ENCODE results near the gene SBNO1. TPM values are rescaled to one million over a fixed set of nuclear protein-coding genes. Genes with fewer than 3 reads are reported as not detected.
"Not testable (repeated sequence)": the region's sequence is repeated elsewhere in the genome, so short reads cannot be mapped to it uniquely, and the experiment has no call there.

Gene SBNO1
- 10 to 100 TPM; 29.4 to 37.7 (median 33.4) TPM for total RNA-seq
- long read RNA-seq, donor 1, full-length matches to known transcripts: 1 of 36 reads
- long read RNA-seq, donor 1, partial matches to known transcripts: 30 of 36 reads
- long read RNA-seq, donor 1, other reads (novel, unspliced or antisense): 5 of 36 reads
- long read RNA-seq, donor 2, partial matches to known transcripts: 23 of 35 reads
- long read RNA-seq, donor 2, other reads (novel, unspliced or antisense): 12 of 35 reads

GRCh38 chr12:123364532-123365024 lies at the start of gene SBNO1:
SBNO1 (minus strand) TSS chr12:123364847; CDS start chr12:123350441, 14,406 bp downstream.
- TF ChIP-seq, protein P1, sequence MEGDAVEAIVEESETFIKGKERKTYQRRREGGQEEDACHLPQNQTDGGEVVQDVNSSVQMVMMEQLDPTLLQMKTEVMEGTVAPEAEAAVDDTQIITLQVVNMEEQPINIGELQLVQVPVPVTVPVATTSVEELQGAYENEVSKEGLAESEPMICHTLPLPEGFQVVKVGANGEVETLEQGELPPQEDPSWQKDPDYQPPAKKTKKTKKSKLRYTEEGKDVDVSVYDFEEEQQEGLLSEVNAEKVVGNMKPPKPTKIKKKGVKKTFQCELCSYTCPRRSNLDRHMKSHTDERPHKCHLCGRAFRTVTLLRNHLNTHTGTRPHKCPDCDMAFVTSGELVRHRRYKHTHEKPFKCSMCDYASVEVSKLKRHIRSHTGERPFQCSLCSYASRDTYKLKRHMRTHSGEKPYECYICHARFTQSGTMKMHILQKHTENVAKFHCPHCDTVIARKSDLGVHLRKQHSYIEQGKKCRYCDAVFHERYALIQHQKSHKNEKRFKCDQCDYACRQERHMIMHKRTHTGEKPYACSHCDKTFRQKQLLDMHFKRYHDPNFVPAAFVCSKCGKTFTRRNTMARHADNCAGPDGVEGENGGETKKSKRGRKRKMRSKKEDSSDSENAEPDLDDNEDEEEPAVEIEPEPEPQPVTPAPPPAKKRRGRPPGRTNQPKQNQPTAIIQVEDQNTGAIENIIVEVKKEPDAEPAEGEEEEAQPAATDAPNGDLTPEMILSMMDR (IDR thresholded peaks at IDR 0.05): no peak
- DNase-seq (peak; percentile 91 to 94 (median 92)), ATAC-seq (peak; percentile 94)
- peaks cover 3% of the 10 kb centered on the region for H3K36me3 ChIP-seq (ENCODE audit: low read depth)
- H3K4me1 ChIP-seq (ENCODE audit: low read depth): peaks cover 17% of the 10 kb centered on the region
- intact Hi-C loops (cut with DNase I, micrococcal nuclease): no loop called here
- H3K9me3 ChIP-seq: no peaks in the 10 kb centered on the region
- H3K4me3 ChIP-seq: peak within 1 kb of the TSS; percentile 99

DNA sequence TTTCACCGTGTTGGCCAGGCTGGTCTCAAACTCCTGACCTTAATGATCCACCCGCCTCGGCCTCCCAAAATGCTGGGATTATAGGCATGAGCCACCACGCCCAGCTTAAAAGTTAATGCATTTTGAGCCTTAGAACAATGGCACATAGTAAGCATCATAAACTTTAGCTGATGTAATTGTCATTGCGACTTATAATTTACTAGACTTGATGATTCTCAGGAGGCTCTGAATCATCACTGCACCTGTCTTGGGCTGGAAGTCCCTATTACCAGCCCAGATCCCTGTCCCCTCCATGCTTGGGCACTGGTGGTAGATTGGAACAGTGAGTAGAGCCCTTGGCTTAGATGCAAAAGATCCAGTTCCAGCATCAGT lies 45.4 kb upstream of the SBNO1 start:
- no peaks in the 10 kb centered on the region for H3K4me1 ChIP-seq (ENCODE audit: low read depth)
- H3K36me3 ChIP-seq (ENCODE audit: low read depth): no peaks in the 10 kb centered on the region
- TF ChIP-seq, protein P1 (IDR thresholded peaks at IDR 0.05): no peak
- no peak overlapping the region for H3K4me3 ChIP-seq
- ATAC-seq (no peak), DNase-seq (no peak)
- intact Hi-C loops (cut with DNase I, micrococcal nuclease): no loop called here
- no peaks in the 10 kb centered on the region for H3K9me3 ChIP-seq

- ATAC-seq; H3K36me3 ChIP-seq (ENCODE audit: low read depth); intact Hi-C loops (cut with DNase I, micrococcal nuclease): not testable (repeated sequence)
Measured at GRCh38 chr12:123409284-123410040, 44.8 kb upstream of the SBNO1 start.

GRCh38 chr12:123408619-123409018 lies 44.0 kb upstream of the SBNO1 start:
- H3K36me3 ChIP-seq (ENCODE audit: low read depth); intact Hi-C loops (cut with DNase I, micrococcal nuclease); ATAC-seq; H3K9me3 ChIP-seq; H3K4me3 ChIP-seq; DNase-seq; H3K4me1 ChIP-seq (ENCODE audit: low read depth): not testable (repeated sequence)

More at GRCh38 chr12:123409284-123410040, 44.8 kb upstream of the SBNO1 start:
- H3K4me3 ChIP-seq; H3K4me1 ChIP-seq (ENCODE audit: low read depth); DNase-seq; H3K9me3 ChIP-seq: not testable (repeated sequence)

DNA sequence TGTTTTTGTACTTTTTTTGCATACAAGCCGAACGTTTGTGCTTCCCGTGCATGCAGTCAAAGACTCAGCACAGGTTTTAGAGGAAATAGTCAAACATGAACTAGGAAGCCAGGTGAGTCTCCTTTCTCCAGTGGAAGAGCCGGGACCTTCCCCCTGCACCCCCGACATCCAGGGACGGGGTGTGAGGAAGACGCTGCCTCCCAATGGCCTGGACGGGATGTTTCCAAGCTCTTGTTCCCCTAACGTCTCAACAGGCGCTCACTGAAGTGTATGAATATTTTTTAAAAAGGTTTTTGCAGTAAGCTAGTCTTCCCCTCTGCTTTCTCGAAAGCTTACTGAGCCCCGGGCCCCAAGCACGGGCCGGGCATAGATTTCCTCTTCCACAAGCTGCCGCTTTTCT lies 43.3 kb upstream of the SBNO1 start:
- H3K9me3 ChIP-seq; DNase-seq; H3K36me3 ChIP-seq (ENCODE audit: low read depth); intact Hi-C loops (cut with DNase I, micrococcal nuclease); H3K4me1 ChIP-seq (ENCODE audit: low read depth); ATAC-seq; H3K4me3 ChIP-seq: not testable (repeated sequence)

GRCh38 chr12:123407269-123407668 lies 42.6 kb upstream of the SBNO1 start:
- DNase-seq; H3K4me3 ChIP-seq; intact Hi-C loops (cut with DNase I, micrococcal nuclease); H3K4me1 ChIP-seq (ENCODE audit: low read depth); ATAC-seq; H3K36me3 ChIP-seq (ENCODE audit: low read depth); H3K9me3 ChIP-seq: not testable (repeated sequence)

DNA sequence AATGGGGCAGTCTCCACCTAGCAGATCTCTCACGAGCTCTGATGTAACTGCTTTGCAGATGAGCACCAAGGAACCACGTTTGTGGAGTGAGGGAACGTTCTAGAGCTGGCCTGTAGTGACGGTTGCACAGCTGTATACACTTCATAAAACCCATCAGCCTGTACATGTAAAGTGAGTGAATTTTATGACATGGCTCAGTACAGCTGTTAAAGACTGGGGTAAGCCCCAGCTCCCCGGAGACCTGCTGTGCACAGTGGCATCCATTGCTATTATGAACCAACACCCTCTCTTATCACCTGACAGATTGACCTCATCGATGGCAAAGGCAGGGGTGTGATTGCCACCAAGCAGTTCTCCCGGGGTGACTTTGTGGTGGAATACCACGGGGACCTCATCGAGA lies 39.9 kb upstream of the SBNO1 start:
- Histone ChIP-seq H3K4me3 (no peak overlapping the region), H3K36me3 (ENCODE audit: low read depth) (no peaks in the 10 kb centered on the region), H3K4me1 (ENCODE audit: low read depth) (no peaks in the 10 kb centered on the region), H3K9me3 (no peaks in the 10 kb centered on the region)
- intact Hi-C loops (cut with DNase I, micrococcal nuclease): no loop called here
- TF ChIP-seq, protein P1 (IDR thresholded peaks at IDR 0.05): no peak
- no peak for ATAC-seq
- no peak for DNase-seq
